A549 treated with AZD9567 at 1 μM for 4 hours (cell line): ENCODE data around the gene ZNF644. TPM values are rescaled to one million over a fixed set of nuclear protein-coding genes. Genes with fewer than 3 reads are reported as not detected.

Experiments
- total RNA-seq: library from RNA; stranded (reverse); fragments of 200-300 nt; extraction: Qiagen RNA extraction; gene quantifications from 5 replicates; pipeline ENCODE4 v1.2.3, GENCODE V29; 2022; ENCODE audit not compliant: insufficient read depth

Gene ZNF644
- 15.7 to 26.1 TPM (median 16.1 TPM) in 5 replicates for total RNA-seq

GRCh38 chr1:91021686-91022517, at the start of gene ZNF644:
ZNF644 (minus strand) TSS chr1:91022035; CDS start chr1:90982353, 39,682 bp downstream.

